ENCODE results near the gene SULT2B1. TPM values are rescaled to one million over a fixed set of nuclear protein-coding genes. Genes with fewer than 3 reads are reported as not detected.

Gene SULT2B1
- total RNA-seq, 1 experiment from 2014 or later = not detected

- peak; percentile 14 for DNase-seq (ENCODE audit: low spot score)
- in situ Hi-C loops (cut with HindIII; ENCODE audit: low sequenced_read_pairs) = no loop called here
These were observed 63.5 kb downstream of the SULT2B1 start for GRCh38 chr19:48615231-48616040.

GRCh38 chr19:48616041-48616436, 64.1 kb downstream of the SULT2B1 start:
- peak; percentile 7 for DNase-seq (ENCODE audit: low spot score)
- in situ Hi-C loops (cut with HindIII; ENCODE audit: low sequenced_read_pairs) = no loop called here

- DNase-seq (ENCODE audit: low spot score) = no peak
- in situ Hi-C loops (cut with HindIII; ENCODE audit: low sequenced_read_pairs) = no loop called here
These were observed 64.6 kb downstream of the SULT2B1 start for GRCh38 chr19:48616491-48617056.

GRCh38 chr19:48617146-48617937, 65.4 kb downstream of the SULT2B1 start:
- in situ Hi-C loops (cut with HindIII; ENCODE audit: low sequenced_read_pairs) = no loop called here
- peak; percentile 37 for DNase-seq (ENCODE audit: low spot score)

- in situ Hi-C loops (cut with HindIII; ENCODE audit: low sequenced_read_pairs) = no loop called here
- no peak for DNase-seq (ENCODE audit: low spot score)
These were observed 66.4 kb downstream of the SULT2B1 start for GRCh38 chr19:48618278-48618915.

- in situ Hi-C loops (cut with HindIII; ENCODE audit: low sequenced_read_pairs) = no loop called here
These were observed 67.1 kb downstream of the SULT2B1 start, which contains the start of the genes RPL18 and SPHK2 for GRCh38 chr19:48618916-48619691. TSS of gene RPL18 (minus strand) at chr19:48619178. CDS start at chr19:48619143, 35 bp downstream. TSS of gene SPHK2 (plus strand) at chr19:48619506. CDS start at chr19:48620515, 1,009 bp downstream.

GRCh38 chr19:48619692-48620585, 68.0 kb downstream of the SULT2B1 start:
- in situ Hi-C loops (cut with HindIII; ENCODE audit: low sequenced_read_pairs) = no loop called here

More at GRCh38 chr19:48618916-48619691, 67.1 kb downstream of the SULT2B1 start, which contains the start of the genes RPL18 and SPHK2:
- peak; percentile 100 for DNase-seq (ENCODE audit: low spot score)

GRCh38 chr19:48623556-48624066, 71.6 kb downstream of the SULT2B1 start:
- in situ Hi-C loops (cut with HindIII; ENCODE audit: low sequenced_read_pairs) = no loop called here
- DNase-seq (ENCODE audit: low spot score) = no peak

More at GRCh38 chr19:48619692-48620585, 68.0 kb downstream of the SULT2B1 start:
- no peak for DNase-seq (ENCODE audit: low spot score)

- peak; percentile 98 for DNase-seq (ENCODE audit: low spot score)
- in situ Hi-C loops (cut with HindIII; ENCODE audit: low sequenced_read_pairs) = no loop called here
These were observed 72.2 kb downstream of the SULT2B1 start for GRCh38 chr19:48624067-48624594.

- DNase-seq (ENCODE audit: low spot score) = peak; percentile 17
- in situ Hi-C loops (cut with HindIII; ENCODE audit: low sequenced_read_pairs) = no loop called here
These were observed 73.1 kb downstream of the SULT2B1 start for GRCh38 chr19:48624791-48625723.

GRCh38 chr19:48625891-48626327, 73.9 kb downstream of the SULT2B1 start:
- no peak for DNase-seq (ENCODE audit: low spot score)
- in situ Hi-C loops (cut with HindIII; ENCODE audit: low sequenced_read_pairs) = no loop called here

GRCh38 chr19:48627201-48627864, 75.4 kb downstream of the SULT2B1 start:
- in situ Hi-C loops (cut with HindIII; ENCODE audit: low sequenced_read_pairs) = no loop called here
- peak; percentile 19 for DNase-seq (ENCODE audit: low spot score)

GRCh38 chr19:48627865-48628314, 75.9 kb downstream of the SULT2B1 start:
- DNase-seq (ENCODE audit: low spot score) = no peak
- in situ Hi-C loops (cut with HindIII; ENCODE audit: low sequenced_read_pairs) = no loop called here

- in situ Hi-C loops (cut with HindIII; ENCODE audit: low sequenced_read_pairs) = no loop called here
- DNase-seq (ENCODE audit: low spot score) = peak; percentile 10
These were observed 76.7 kb downstream of the SULT2B1 start for GRCh38 chr19:48628486-48629296.

GRCh38 chr19:48629297-48629598, 77.3 kb downstream of the SULT2B1 start:
- no peak for DNase-seq (ENCODE audit: low spot score)
- in situ Hi-C loops (cut with HindIII; ENCODE audit: low sequenced_read_pairs) = no loop called here

Data from G401 (cell line).